ENCODE measurements around the gene AKR1D1. TPM values are rescaled to one million over a fixed set of nuclear protein-coding genes. Genes with fewer than 3 reads are reported as not detected.

Gene AKR1D1
- total RNA-seq, 4 donors from 2014 or later, result not detected

DNA sequence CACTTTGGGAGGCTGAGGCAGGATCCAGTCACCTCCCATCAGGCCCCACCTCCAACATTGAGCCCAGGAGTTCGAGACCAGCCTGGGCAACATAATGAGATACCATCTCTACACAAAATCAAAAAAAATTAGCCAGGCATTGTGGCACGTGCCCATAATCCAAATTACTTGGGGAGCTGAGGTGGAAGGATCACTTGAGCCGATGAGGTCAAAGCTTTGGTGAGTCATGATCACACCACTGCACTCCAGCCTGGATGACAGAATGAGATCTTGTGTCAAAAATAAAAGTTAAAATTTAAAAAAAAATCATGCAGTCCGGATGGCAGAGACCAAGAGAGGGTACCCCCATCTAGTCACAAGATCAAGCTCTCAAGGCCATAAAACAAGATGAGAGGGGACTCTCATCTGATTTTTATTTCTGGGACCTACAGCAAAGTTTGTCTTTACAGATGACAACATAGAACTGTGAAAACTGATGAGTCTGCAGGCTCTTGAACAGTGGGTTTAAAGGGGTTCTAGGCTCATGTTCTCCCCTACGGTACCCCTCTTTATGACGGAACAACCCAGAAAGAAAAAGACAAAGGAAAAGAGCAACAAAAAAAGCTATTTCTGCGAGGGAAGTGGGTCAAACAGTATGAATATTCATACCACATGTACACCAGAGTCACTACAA, 45.4 kb upstream of the AKR1D1 start:
- Histone ChIP-seq H3K4me3 (no peak overlapping the region), H3K27me3 (no peaks in the 10 kb centered on the region), H3K9me3 (no peaks in the 10 kb centered on the region), H3K4me1 (no peaks in the 10 kb centered on the region), H3K27ac (no peak overlapping the region), H3K36me3 (no peaks in the 10 kb centered on the region)
- TF ChIP-seq POLR2AphosphoS5 (IDR thresholded peaks at IDR 0.05) (no peak), EP300 (IDR thresholded peaks at IDR 0.05; ENCODE audit: low read depth) (no peak), POLR2A (IDR thresholded peaks at IDR 0.05) (no peak)
- TF ChIP-seq, protein P1, sequence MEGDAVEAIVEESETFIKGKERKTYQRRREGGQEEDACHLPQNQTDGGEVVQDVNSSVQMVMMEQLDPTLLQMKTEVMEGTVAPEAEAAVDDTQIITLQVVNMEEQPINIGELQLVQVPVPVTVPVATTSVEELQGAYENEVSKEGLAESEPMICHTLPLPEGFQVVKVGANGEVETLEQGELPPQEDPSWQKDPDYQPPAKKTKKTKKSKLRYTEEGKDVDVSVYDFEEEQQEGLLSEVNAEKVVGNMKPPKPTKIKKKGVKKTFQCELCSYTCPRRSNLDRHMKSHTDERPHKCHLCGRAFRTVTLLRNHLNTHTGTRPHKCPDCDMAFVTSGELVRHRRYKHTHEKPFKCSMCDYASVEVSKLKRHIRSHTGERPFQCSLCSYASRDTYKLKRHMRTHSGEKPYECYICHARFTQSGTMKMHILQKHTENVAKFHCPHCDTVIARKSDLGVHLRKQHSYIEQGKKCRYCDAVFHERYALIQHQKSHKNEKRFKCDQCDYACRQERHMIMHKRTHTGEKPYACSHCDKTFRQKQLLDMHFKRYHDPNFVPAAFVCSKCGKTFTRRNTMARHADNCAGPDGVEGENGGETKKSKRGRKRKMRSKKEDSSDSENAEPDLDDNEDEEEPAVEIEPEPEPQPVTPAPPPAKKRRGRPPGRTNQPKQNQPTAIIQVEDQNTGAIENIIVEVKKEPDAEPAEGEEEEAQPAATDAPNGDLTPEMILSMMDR (IDR thresholded peaks at IDR 0.05), result no peak
- intact Hi-C loops (cut with DNase I; ENCODE audit: low total_unique reads) (no loop called here), in situ Hi-C loops (cut with MboI; ENCODE audit: low pct_ligation_motif_present in 1 of 4, low pct_unique_long_range_greater_than_20kb in 1 of 4, low sequenced_read_pairs in 3 of 4) (no loop called here)
- no peak for DNase-seq
- WGBS, 2 donors (ENCODE audit: low coverage in 1 of 2), result 87 to 88% methylated on average over 6 to 7 of the region's 7 CpGs

DNA sequence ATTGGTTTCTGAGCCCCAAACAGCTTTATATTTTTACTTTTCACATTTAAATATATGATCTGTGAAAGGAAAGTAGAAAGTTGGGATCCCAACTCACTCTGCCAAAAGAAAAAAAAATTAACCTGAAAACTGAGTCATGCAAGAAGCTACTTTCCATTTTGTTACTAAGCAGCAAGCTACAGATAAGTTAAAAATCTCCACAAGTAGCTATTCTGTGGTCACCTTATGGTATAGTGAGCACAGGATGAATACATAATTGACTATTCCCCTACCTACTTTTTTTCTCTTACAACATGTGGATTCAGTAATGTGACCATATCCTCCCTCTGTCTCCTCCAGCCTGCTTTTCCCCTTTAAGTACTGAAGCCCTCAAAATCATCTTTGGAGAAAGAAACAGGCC, 44.1 kb upstream of the AKR1D1 start:
- DNase-seq, result no peak
- Histone ChIP-seq H3K4me1 (no peaks in the 10 kb centered on the region), H3K9me3 (peaks cover 7 to 9% of the 10 kb centered on the region in 2 donors), H3K27me3 (no peaks in the 10 kb centered on the region), H3K4me3 (no peak overlapping the region), H3K27ac (no peak overlapping the region), H3K36me3 (no peaks in the 10 kb centered on the region)
- no peak for TF ChIP-seq EP300 (IDR thresholded peaks at IDR 0.05; ENCODE audit: low read depth)
- TF ChIP-seq, protein P1 (IDR thresholded peaks at IDR 0.05), result no peak
- TF ChIP-seq POLR2AphosphoS5 (IDR thresholded peaks at IDR 0.05), result no peak
- TF ChIP-seq POLR2A (IDR thresholded peaks at IDR 0.05), result no peak
- intact Hi-C loops (cut with DNase I; ENCODE audit: low total_unique reads) (no loop called here), in situ Hi-C loops (cut with MboI; ENCODE audit: low pct_ligation_motif_present in 1 of 4, low pct_unique_long_range_greater_than_20kb in 1 of 4, low sequenced_read_pairs in 3 of 4) (no loop called here)

DNA sequence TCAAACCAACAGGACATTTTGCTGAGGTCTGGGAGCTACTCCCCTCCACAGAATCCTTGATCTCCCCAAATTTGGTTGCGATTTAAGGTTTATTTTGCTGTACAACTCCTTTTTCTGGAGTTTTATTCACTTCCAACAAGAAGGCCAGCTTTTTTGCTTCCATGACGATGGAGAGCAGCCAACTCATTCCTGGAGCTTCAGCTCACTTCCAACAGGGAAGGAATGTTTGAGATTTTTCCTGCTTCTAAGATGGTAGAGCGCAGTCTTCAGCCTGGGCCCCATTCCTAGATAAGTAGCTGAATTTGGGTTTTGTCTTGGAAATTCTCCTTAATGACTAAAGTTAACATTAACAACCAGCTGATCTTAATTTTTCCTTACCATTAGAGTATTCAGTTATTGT, 43.5 kb upstream of the AKR1D1 start:
- intact Hi-C loops (cut with DNase I; ENCODE audit: low total_unique reads) (no loop called here), in situ Hi-C loops (cut with MboI; ENCODE audit: low pct_ligation_motif_present in 1 of 4, low pct_unique_long_range_greater_than_20kb in 1 of 4, low sequenced_read_pairs in 3 of 4) (no loop called here)
- no peak overlapping the region for H3K27ac ChIP-seq
- TF ChIP-seq, protein P1 (IDR thresholded peaks at IDR 0.05), result no peak
- TF ChIP-seq EP300 (IDR thresholded peaks at IDR 0.05; ENCODE audit: low read depth) (no peak), POLR2AphosphoS5 (IDR thresholded peaks at IDR 0.05) (no peak), POLR2A (IDR thresholded peaks at IDR 0.05) (no peak)
- DNase-seq, result no peak
- H3K36me3 ChIP-seq, result no peaks in the 10 kb centered on the region
- WGBS, 2 donors (ENCODE audit: low coverage in 1 of 2), result 86 to 91% methylated on average over 3 of the region's 3 CpGs
- H3K4me3 ChIP-seq, result no peak overlapping the region
- H3K4me1 ChIP-seq, result no peaks in the 10 kb centered on the region
- H3K9me3 ChIP-seq, result peaks cover 7 to 9% of the 10 kb centered on the region in 2 donors
- H3K27me3 ChIP-seq, result no peaks in the 10 kb centered on the region

DNA sequence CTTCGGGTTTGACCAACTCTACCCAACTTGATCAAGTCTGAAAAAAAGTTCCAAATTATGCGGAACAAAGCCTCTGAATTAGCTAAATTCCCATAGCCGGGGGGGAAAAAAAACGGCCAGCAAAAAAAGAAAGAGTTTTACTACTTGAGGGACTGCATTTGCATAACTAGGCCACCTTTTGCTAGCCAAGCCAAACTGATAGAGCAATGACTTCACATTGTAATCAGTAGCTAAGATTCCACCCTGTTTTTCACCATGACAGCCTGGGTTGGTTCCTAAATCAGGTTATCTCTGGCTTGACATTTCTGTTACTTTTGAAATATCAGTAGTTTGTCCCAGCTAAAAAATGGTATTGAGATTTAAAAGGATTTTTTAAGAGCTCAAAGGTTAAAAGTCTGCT, 43.0 kb upstream of the AKR1D1 start:
- Histone ChIP-seq H3K9me3 (peaks cover 7 to 9% of the 10 kb centered on the region in 2 donors), H3K4me3 (no peak overlapping the region), H3K27me3 (no peaks in the 10 kb centered on the region), H3K27ac (no peak overlapping the region), H3K4me1 (no peaks in the 10 kb centered on the region), H3K36me3 (no peaks in the 10 kb centered on the region)
- no peak for DNase-seq
- TF ChIP-seq POLR2AphosphoS5 (IDR thresholded peaks at IDR 0.05) (no peak), POLR2A (IDR thresholded peaks at IDR 0.05) (no peak)
- TF ChIP-seq, protein P1 (IDR thresholded peaks at IDR 0.05), result no peak
- in situ Hi-C loops (cut with MboI; ENCODE audit: low pct_ligation_motif_present in 1 of 4, low pct_unique_long_range_greater_than_20kb in 1 of 4, low sequenced_read_pairs in 3 of 4), result no loop called here
- WGBS, 2 donors (ENCODE audit: low coverage in 1 of 2), result 89 to 95% methylated on average over 4 of the region's 4 CpGs
- intact Hi-C loops (cut with DNase I; ENCODE audit: low total_unique reads), result no loop called here
